Body of pancreas (tissue), 4 donors: Measurements from ENCODE around the gene AGRN. TPM values are rescaled to one million over a fixed set of nuclear protein-coding genes. Genes with fewer than 3 reads are reported as not detected.
A peak's percentile ranks its signal among the peaks of the same experiment; 100 is the strongest.

Experiments used
- ATAC-seq: fragments of 150-250 bp; one replicate; pipeline ENCODE4 v1.9.1; 2016
- DNase-seq, 4 donors: peaks; one replicate each; pipeline ENCODE4 v3.0.0-alpha.2; 2019
- H3K27ac ChIP-seq, 4 donors: fragments of 200-600 bp; sonication (generic); 1 replicate in 3 of 4; 2 replicates in 1 of 4; pipeline versions ENCODE4 v1.5.1 to v1.6.1; 2016 to 2019; ENCODE audit warnings: mild to moderate bottlenecking in 1 of 4, mixed read lengths in 1 of 4, moderate library complexity in 1 of 4
- H3K27me3 ChIP-seq, 2 donors: fragments of 200-600 bp; sonication (generic); one replicate each; pipeline ENCODE4 v1.6.0; 2016; ENCODE audit warnings: mild to moderate bottlenecking in 1 of 2
- H3K36me3 ChIP-seq, 2 donors: fragments of 200-600 bp; sonication (generic); replicated peaks in 1 of 2; 2 replicates each; pipeline ENCODE4 v1.5.1; 2016; ENCODE audit warnings: low read depth in 2 of 2; ENCODE audit not compliant: insufficient read depth in 1 of 2
- H3K4me1 ChIP-seq: fragments of 200-600 bp; sonication (generic); one replicate; pipeline ENCODE4 v1.6.0; 2016
- H3K4me3 ChIP-seq, 2 donors: fragments of 200-600 bp; sonication (generic); 1 replicate in 1 of 2; 2 replicates in 1 of 2; pipeline ENCODE4 v1.5.1; 2016 to 2019
- H3K9me3 ChIP-seq, 3 donors: fragments of 200-600 bp; sonication (generic); 1 replicate in 2 of 3; 2 replicates in 1 of 3; pipeline ENCODE4 v1.5.1; 2016
- CTCF ChIP-seq, 7 experiments: fragments of 450-650 bp in 4 of 7; fragments of 200-600 bp in 3 of 7; sonication (generic) in 3 of 7; IDR thresholded peaks; one replicate each; pipeline ENCODE4 v1.5.1; 2016 to 2019; ENCODE audit warnings: antibody characterized with exemption in 7 of 7
- POLR2A ChIP-seq, 3 donors: fragments of 450-650 bp; IDR thresholded peaks; one replicate each; pipeline ENCODE4 v1.6.1; 2016; ENCODE audit warnings: antibody characterized with exemption in 3 of 3, mild to moderate bottlenecking in 2 of 3
- WGBS, 2 donors: methylation state at CpG; one replicate each; pipeline ENCODE4 v1.1.5; 2017; 5-methylcytosine and 5-hydroxymethylcytosine counted together
- intact Hi-C: fragments of 100-400 bp; cut with DNase I; formaldehyde crosslinking; loops from one replicate; pipeline ENCODE4 v1.15.1; 2023
- total RNA-seq, 2 donors: library from RNA; depleted of rRNA; stranded (reverse); fragments of >200 nt; gene quantifications; one replicate each; pipeline ENCODE4 v1.1.0, GENCODE V29; 2016

Gene AGRN
- total RNA-seq, 2 donors from 2014 or later = 85.1 to 241 TPM

- H3K27ac ChIP-seq = no peak overlapping the region
- no peaks in the 10 kb centered on the region for H3K36me3 ChIP-seq
- H3K27me3 ChIP-seq = peaks cover 0 to 4% of the 10 kb centered on the region in 2 donors
- H3K4me1 ChIP-seq = peaks cover 10% of the 10 kb centered on the region
- intact Hi-C loops = no loop called here
- DNase-seq (peak in 1 of 4 donors; percentile 10), ATAC-seq (no peak)
- WGBS, 2 donors = 79 to 84% methylated on average over 10 to 38 of the region's 60 CpGs
- no peak for TF ChIP-seq CTCF (IDR thresholded peaks at IDR 0.05)
- no peak for TF ChIP-seq POLR2A (IDR thresholded peaks at IDR 0.05)
- H3K4me3 ChIP-seq = no peak overlapping the region
- no peaks in the 10 kb centered on the region for H3K9me3 ChIP-seq
Measured at GRCh38 chr1:978835-979743, 40.8 kb upstream of the AGRN start.

DNA sequence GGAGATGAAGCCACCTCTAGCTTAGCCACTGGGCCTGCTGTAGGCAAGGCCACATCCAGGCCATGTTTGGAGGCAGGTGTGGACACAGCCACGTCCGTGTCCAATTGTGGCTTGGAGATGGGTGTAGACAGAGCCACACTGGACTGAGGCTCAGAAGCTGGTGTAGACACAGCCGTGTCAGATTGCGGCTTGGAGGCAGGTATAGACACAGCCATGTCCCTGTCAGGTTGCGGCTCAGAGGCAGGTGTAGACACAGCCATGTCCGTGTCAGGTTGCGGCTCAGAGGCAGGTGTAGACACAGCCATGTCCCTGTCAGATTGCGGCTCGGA lies 40.2 kb upstream of the AGRN start:
- DNase-seq (no peak), ATAC-seq (no peak)
- no peaks in the 10 kb centered on the region for H3K36me3 ChIP-seq
- WGBS, 2 donors = 80 to 81% methylated on average over 7 to 9 of the region's 9 CpGs
- H3K27me3 ChIP-seq = peaks cover 0 to 4% of the 10 kb centered on the region in 2 donors
- TF ChIP-seq POLR2A (IDR thresholded peaks at IDR 0.05) (no peak), CTCF (IDR thresholded peaks at IDR 0.05) (no peak)
- H3K4me3 ChIP-seq = no peak overlapping the region
- no peak overlapping the region for H3K27ac ChIP-seq
- no peaks in the 10 kb centered on the region for H3K9me3 ChIP-seq
- H3K4me1 ChIP-seq = peaks cover 13% of the 10 kb centered on the region
- intact Hi-C loops = loop anchor here (5.0 to 10.0 kb wide), 2 partner anchors 83 to 315 kb away; no protein-coding TSS in a partner anchor

DNA sequence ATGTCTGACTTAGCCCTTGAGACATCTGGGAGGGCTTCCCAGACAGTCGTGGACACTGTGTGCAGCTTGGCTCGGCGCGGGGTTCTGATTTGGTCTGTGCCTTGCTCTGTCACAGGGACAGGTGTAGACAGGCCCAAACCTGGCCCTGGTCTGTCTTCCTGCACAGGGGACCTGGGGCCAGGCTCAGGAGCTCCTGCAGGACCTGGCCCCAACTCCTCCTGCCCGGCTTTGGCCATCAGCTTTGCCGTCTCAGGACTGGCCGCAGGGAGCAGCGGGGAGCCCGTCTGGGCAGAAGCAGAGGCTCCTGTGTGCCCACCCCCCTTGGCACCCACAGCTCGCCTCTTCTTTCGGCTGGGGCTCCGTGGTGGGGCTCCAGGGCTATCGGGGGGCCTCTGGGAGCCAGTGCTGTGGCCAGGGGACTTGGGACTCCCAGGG lies 39.8 kb upstream of the AGRN start:
- no peak for ATAC-seq
- H3K4me3 ChIP-seq = no peak overlapping the region
- WGBS, 2 donors = 58% methylated on average over 11 of the region's 13 CpGs; no CpG with 5 or more reads in 1 of the 2 donors
- peak in 1 of 4 donors; percentile 10 for DNase-seq
- H3K36me3 ChIP-seq = no peaks in the 10 kb centered on the region
- H3K9me3 ChIP-seq = no peaks in the 10 kb centered on the region
- peaks cover 0 to 4% of the 10 kb centered on the region in 2 donors for H3K27me3 ChIP-seq
- intact Hi-C loops = loop anchor here (5.0 to 10.0 kb wide), 2 partner anchors 82 to 315 kb away; no protein-coding TSS in a partner anchor
- H3K4me1 ChIP-seq = peaks cover 13% of the 10 kb centered on the region
- no peak overlapping the region for H3K27ac ChIP-seq
- no peak for TF ChIP-seq POLR2A (IDR thresholded peaks at IDR 0.05)
- no peak for TF ChIP-seq CTCF (IDR thresholded peaks at IDR 0.05)

- no peak for TF ChIP-seq POLR2A (IDR thresholded peaks at IDR 0.05)
- TF ChIP-seq CTCF (IDR thresholded peaks at IDR 0.05) = no peak
- Histone ChIP-seq H3K4me1 (peaks cover 10% of the 10 kb centered on the region), H3K27ac (no peak overlapping the region), H3K27me3 (peaks cover 0 to 4% of the 10 kb centered on the region in 2 donors), H3K9me3 (no peaks in the 10 kb centered on the region), H3K36me3 (no peaks in the 10 kb centered on the region), H3K4me3 (no peak overlapping the region)
- ATAC-seq (no peak), DNase-seq (peak in 1 of 4 donors; percentile 10)
- intact Hi-C loops = loop anchor here (5.0 to 10.0 kb wide), 2 partner anchors 82 to 314 kb away; no protein-coding TSS in a partner anchor
- WGBS, 2 donors = 58 to 66% methylated on average over 13 to 34 of the region's 35 CpGs
Measured at GRCh38 chr1:980602-981395, 39.1 kb upstream of the AGRN start.
